GM21526 (cell line): ENCODE measurements around the gene B4GALNT2.
"Not testable (repeated sequence)": the region's sequence is repeated elsewhere in the genome, so short reads cannot be mapped to it uniquely, and the experiment has no call there.

Experiments used
- ATAC-seq: cut with Tn5 transposase; IDR thresholded peaks from one replicate; pipeline ENCODE4 v1.9.1; 2021; ENCODE audit warnings: moderate library complexity; ENCODE audit not compliant: unreplicated experiment, low FRiP score

Gene B4GALNT2

GRCh38 chr17:49180303-49180702 lies 47.7 kb downstream of the B4GALNT2 start:
- no peak for ATAC-seq

GRCh38 chr17:49180998-49181635 lies 48.5 kb downstream of the B4GALNT2 start:
- ATAC-seq: no peak

DNA sequence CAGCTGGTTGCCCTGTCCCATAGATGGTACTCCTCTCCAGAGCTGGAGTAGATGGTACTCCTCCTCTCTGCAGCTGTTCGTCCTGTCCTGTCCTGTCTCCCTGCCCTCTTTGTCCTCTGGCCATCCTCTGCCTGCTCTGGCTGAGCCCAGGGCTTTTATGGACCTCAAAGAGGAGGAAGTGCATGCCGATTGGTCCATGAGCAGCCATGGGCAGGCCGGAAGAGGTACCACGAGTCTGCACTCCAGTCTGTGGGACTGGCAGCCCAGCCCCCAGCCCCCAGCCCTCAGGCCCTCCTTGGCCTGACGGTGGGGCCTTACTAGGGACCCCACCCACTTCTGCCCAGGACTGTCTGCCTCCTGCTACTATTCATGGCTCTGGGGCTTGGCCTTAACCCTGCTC lies 50.8 kb downstream of the B4GALNT2 start:
- ATAC-seq: no peak

- ATAC-seq: no peak
These were observed 51.2 kb downstream of the B4GALNT2 start for GRCh38 chr17:49183801-49184200.

GRCh38 chr17:49184522-49184921 lies 52.0 kb downstream of the B4GALNT2 start:
- ATAC-seq: not testable (repeated sequence)

DNA sequence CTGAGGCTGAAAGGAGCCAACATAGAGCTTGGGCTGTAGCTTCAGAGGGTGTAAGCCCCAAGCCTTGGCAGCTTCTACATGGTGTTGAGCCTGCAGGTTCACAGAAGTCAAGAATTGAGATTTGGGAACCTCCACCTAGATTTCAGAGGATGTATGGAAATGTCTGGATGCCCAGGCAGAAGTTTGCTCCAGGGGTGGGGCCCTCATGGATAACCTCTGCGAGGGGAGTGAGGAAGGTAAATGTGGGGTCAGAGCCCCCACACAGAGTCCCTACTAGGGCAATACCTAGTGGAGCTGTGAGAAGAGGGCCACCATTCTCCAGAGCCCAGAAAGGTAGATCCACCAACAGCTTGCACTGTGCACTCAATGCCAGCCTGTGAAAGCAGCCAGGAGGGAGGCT lies 52.8 kb downstream of the B4GALNT2 start:
- ATAC-seq: not testable (repeated sequence)

GRCh38 chr17:49187301-49187700 lies 54.7 kb downstream of the B4GALNT2 start:
- no peak for ATAC-seq

- no peak for ATAC-seq
These were observed 58.4 kb downstream of the B4GALNT2 start for GRCh38 chr17:49190932-49191331.

GRCh38 chr17:49191409-49191916 lies 58.9 kb downstream of the B4GALNT2 start:
- peak; percentile 7 for ATAC-seq

DNA sequence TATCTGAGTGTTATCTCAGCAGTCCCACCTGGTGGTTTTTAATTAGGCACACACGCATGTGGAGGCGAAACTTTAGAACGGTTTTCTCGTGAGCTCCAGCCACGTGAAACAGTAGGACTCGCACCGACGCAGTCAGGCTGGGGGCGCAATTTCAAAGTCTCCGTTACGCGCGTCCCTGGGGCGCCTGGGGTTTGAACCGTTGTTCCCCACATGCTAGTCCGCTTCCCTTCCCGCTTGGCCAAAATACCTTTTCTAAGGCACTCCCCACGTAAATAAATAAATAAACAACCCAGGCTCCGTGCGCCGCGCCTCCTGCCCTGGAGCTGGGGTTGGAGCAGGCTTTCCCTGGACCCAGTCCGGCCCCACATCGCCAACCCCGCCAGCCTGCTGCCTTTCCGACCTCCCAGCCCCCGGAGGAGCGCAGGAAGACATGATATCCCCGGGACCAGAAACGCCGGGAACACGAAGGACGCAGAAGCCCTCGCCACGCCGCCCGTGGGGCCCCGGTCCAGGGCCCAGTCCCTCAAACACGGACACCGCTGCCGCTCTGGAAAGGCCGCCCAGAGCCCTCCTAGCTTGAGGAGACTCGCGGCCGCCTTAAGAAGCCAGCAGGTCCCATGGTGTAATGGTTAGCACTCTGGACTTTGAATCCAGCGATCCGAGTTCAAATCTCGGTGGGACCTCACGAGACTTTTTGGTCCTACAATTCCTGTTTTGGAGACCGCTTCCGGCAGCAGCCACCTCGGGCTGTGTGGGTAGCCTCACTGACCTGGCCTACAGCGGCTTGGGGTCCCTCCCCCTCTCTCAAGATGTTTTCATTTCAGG lies 59.6 kb downstream of the B4GALNT2 start:
- peak; percentile 39 for ATAC-seq

GRCh38 chr17:49193513-49194296 lies 61.1 kb downstream of the B4GALNT2 start:
- no peak for ATAC-seq

DNA sequence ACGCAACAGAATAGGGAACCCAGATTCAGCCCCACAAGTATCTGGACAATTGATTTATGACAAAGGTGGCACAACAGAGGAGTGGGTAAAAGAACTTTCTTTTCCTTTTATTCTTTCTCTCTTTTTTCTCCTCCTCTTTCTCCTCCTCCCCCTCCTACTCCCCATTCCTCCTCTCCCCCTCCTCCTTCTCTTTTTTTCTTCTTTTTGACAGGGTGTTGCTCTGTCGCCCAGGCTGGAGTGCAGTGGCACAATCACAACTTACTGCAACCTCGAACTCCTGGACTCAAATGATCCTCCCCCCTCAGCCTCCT lies 61.7 kb downstream of the B4GALNT2 start:
- no peak for ATAC-seq

DNA sequence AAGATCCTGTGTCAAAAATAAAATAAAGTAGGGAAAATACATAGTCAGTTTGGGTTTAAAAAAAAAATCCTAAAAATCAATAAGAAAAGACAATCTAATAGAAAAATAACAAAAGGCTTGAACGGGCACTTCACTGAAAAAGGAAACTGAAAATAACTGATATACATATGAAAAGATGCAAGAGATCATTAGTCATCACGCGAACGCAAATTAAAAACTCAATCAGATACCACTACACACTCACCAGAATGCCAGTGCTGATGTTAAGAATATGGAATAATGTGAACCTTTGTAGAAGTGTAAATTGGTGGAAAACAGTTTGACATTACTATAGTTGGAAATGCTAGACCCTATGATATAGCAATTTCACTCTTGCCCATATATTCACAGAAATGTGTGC lies 63.2 kb downstream of the B4GALNT2 start:
- no peak for ATAC-seq

DNA sequence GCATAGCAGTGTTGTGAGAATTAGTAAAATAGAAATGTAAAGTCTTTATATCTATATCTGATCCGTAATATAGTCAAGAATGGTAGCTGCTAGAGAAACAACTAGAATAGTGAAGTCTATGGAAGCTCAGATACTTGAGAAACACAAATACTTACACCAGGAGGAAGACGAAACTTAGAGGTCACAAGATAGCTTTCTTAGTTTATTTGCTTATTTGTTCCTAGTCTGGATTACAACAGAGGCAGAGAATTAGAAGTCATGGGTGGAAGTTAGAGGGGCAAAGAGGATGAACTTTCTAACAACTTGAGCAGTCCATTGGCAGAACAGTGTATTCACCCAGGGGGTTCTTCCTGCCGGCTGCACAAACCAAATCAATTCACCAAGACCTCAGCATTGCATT lies 64.0 kb downstream of the B4GALNT2 start:
- no peak for ATAC-seq

DNA sequence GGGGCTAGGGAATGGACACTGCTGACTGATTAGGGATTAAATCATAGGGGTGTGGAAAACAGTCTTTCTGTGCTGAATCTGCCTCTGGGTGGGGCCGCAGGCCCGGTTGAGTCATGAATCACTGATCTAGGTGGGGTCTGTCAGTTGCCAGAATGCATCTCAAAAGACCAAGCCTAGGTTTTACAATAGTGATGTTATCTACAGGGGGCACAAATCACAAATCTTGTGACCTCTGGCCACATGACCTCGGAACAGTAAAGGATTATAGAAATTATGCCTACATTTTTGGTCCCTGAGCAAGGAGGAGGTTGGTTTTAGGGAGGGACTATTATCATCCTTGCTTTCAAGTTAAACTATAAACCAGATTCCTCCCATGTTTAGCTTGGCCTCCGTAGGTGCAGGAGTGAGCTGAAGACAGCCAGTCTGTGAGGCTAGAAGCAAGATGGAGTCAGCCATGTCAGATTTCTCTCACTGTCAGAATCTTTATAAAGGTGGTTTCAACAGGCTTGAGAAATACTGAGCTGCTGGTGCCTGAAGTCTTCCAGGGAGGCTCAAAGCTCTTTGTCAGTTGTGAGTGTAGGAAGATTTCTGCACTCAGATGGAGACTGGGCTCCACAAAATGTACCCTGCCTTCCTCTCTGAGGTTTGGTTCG lies 64.9 kb downstream of the B4GALNT2 start:
- ATAC-seq: no peak

- no peak for ATAC-seq
These were observed 65.6 kb downstream of the B4GALNT2 start for GRCh38 chr17:49198211-49198610.

DNA sequence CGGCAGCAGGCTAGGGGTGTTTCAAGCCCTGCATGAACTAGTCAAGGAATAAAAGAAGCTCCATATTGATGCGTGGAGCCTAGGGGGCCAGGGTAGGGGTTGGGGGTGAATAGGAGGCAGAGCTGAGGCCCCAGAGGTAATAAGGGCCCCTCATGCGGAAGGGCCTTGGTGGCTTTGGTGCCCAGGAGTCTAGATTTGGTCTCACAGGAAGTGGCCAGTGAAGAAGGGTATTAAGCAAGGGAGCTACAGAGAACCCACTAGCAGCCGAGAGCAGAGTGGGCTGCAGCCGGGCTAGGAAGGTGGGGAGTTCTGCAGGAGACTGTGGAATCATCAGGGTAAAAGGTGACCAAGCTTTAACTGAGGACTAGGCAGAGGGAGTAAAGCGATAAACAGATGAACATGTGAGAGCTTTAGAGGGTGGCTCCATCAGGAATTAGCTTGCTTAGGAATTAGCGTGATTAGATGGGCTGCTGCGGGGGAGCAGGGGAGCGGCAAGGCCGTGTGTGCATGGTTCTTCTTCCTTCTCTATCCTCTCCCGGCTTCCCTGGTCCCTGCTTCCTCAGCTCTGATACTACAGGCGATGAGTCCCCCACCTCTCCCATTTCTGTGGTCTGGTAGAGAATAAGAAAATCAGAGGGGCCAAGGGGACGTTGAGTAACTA lies 68.0 kb downstream of the B4GALNT2 start:
- no peak for ATAC-seq

DNA sequence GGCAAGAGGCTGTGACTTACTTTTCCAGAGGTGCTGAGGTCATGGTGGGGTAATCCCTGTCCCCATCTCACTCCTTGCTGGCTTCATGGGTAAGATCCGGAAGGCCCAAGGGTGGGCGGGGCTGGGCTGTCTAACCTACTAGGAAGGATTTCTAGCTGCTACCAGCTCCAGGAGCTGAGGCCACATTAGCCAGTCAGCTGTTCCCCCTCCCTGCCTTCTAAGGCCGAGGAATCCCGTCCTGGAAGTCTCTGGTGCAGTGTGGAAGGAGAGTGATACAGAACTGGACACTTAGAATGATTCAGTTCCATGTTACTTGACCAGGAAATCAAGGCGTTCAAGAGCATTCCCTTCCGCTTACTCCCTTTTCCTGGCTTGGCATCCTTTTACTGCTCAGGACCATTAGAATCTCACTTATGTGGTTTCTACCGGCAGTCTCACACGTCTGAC lies 68.9 kb downstream of the B4GALNT2 start:
- ATAC-seq: no peak

- no peak for ATAC-seq
These were observed 71.2 kb downstream of the B4GALNT2 start for GRCh38 chr17:49203796-49204195.

DNA sequence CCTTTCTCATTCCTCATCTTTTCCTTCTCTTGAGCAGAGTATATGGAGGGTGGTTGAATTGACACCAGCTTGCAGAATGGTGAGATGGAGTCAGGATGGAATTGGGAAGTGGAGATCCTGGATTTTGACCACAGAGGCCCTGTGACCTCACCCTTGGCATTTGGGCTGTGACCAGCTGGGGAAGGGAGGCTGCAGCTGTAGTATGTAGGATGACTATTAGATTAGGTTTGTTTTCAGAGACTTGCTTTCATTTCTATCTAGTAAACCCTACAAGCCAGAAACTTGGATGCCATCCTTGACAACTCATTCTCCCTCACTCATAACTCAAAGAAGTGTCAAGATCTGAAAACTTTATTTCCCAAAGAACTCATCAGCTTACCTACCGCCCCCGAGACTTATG lies 71.9 kb downstream of the B4GALNT2 start:
- no peak for ATAC-seq
